Measurements from ENCODE around the gene PPP3CA. TPM values are rescaled to one million over a fixed set of nuclear protein-coding genes. Genes with fewer than 3 reads are reported as not detected.

Gene PPP3CA
- total RNA-seq, 1 experiment from 2014 or later = 129 TPM

- H3K4me1 ChIP-seq (ENCODE audit: insufficient read depth, low read length, poor library complexity, severe bottlenecking) = no peaks in the 10 kb centered on the region
- TF ChIP-seq CTCF (conservative IDR thresholded peaks at IDR 0.05; ENCODE audit: low read depth, low read length) = no peak
- TF ChIP-seq EZH2 (IDR thresholded peaks at IDR 0.05; ENCODE audit: borderline replicate concordance, low read depth, low read length, poor library complexity, severe bottlenecking) = no peak
- CTCF ChIA-PET = no interaction called here
Measured at GRCh38 chr4:100985576-100985975, 361.8 kb downstream of the PPP3CA start.

GRCh38 chr4:100984901-100985300 is 362.4 kb downstream of the PPP3CA start:
- H3K27ac ChIP-seq (ENCODE audit: low read depth, low read length, poor library complexity, severe bottlenecking) = no peak overlapping the region
- CTCF ChIA-PET = no interaction called here
- H3K4me3 ChIP-seq (ENCODE audit: low read depth, low read length, poor library complexity, severe bottlenecking) = no peak overlapping the region
- H3K36me3 ChIP-seq (ENCODE audit: insufficient read depth, low read length, poor library complexity, severe bottlenecking) = no peaks in the 10 kb centered on the region
- POLR2A ChIA-PET (ENCODE audit: low non-redundant PET) = no interaction called here
- no TSS peak for BruUV-seq (replicated peaks)
- H3K4me1 ChIP-seq (ENCODE audit: insufficient read depth, low read length, poor library complexity, severe bottlenecking) = no peaks in the 10 kb centered on the region
- no peaks in the 10 kb centered on the region for H3K9me3 ChIP-seq (ENCODE audit: low read depth, low read length, poor library complexity, severe bottlenecking)
- DNase-seq (ENCODE audit: low spot score) = no peak
- intact Hi-C loops (cut with micrococcal nuclease; ENCODE audit: unreplicated experiment) = no loop called here
- no peak for TF ChIP-seq CTCF (conservative IDR thresholded peaks at IDR 0.05; ENCODE audit: low read depth, low read length)
- TF ChIP-seq EZH2 (IDR thresholded peaks at IDR 0.05; ENCODE audit: borderline replicate concordance, low read depth, low read length, poor library complexity, severe bottlenecking) = no peak
- H3K27me3 ChIP-seq (replicated peaks; ENCODE audit: insufficient read depth, low read depth, low read length, poor library complexity) = no peaks in the 10 kb centered on the region

More at GRCh38 chr4:100985576-100985975, 361.8 kb downstream of the PPP3CA start:
- no peak overlapping the region for H3K4me3 ChIP-seq (ENCODE audit: low read depth, low read length, poor library complexity, severe bottlenecking)
- H3K9me3 ChIP-seq (ENCODE audit: low read depth, low read length, poor library complexity, severe bottlenecking) = no peaks in the 10 kb centered on the region
- H3K36me3 ChIP-seq (ENCODE audit: insufficient read depth, low read length, poor library complexity, severe bottlenecking) = no peaks in the 10 kb centered on the region
- DNase-seq (ENCODE audit: low spot score) = no peak
- BruUV-seq (replicated peaks) = no TSS peak
- H3K27me3 ChIP-seq (replicated peaks; ENCODE audit: insufficient read depth, low read depth, low read length, poor library complexity) = no peaks in the 10 kb centered on the region
- intact Hi-C loops (cut with micrococcal nuclease; ENCODE audit: unreplicated experiment) = no loop called here
- no peak overlapping the region for H3K27ac ChIP-seq (ENCODE audit: low read depth, low read length, poor library complexity, severe bottlenecking)
- POLR2A ChIA-PET (ENCODE audit: low non-redundant PET) = no interaction called here

GRCh38 chr4:100983426-100983825 is 363.9 kb downstream of the PPP3CA start:
- DNase-seq (ENCODE audit: low spot score) = no peak
- intact Hi-C loops (cut with micrococcal nuclease; ENCODE audit: unreplicated experiment) = no loop called here
- TF ChIP-seq CTCF (conservative IDR thresholded peaks at IDR 0.05; ENCODE audit: low read depth, low read length) (no peak), EZH2 (IDR thresholded peaks at IDR 0.05; ENCODE audit: borderline replicate concordance, low read depth, low read length, poor library complexity, severe bottlenecking) (no peak)
- no peaks in the 10 kb centered on the region for H3K4me1 ChIP-seq (ENCODE audit: insufficient read depth, low read length, poor library complexity, severe bottlenecking)
- H3K9me3 ChIP-seq (ENCODE audit: low read depth, low read length, poor library complexity, severe bottlenecking) = no peaks in the 10 kb centered on the region
- ChIA-PET POLR2A (ENCODE audit: low non-redundant PET) (no interaction called here), CTCF (no interaction called here)
- no peaks in the 10 kb centered on the region for H3K27me3 ChIP-seq (replicated peaks; ENCODE audit: insufficient read depth, low read depth, low read length, poor library complexity)
- no TSS peak for BruUV-seq (replicated peaks)
- no peak overlapping the region for H3K4me3 ChIP-seq (ENCODE audit: low read depth, low read length, poor library complexity, severe bottlenecking)
- H3K27ac ChIP-seq (ENCODE audit: low read depth, low read length, poor library complexity, severe bottlenecking) = no peak overlapping the region
- H3K36me3 ChIP-seq (ENCODE audit: insufficient read depth, low read length, poor library complexity, severe bottlenecking) = no peaks in the 10 kb centered on the region

All from A673 (cell line).